ENCODE data around the gene PHYHIPL.

GRCh38 chr10:59276919-59277318 lies 100.5 kb downstream of the PHYHIPL start:
- TF ChIP-seq EZH2 (IDR thresholded peaks at IDR 0.05) (no peak), POLR2AphosphoS5 (IDR thresholded peaks at IDR 0.05; ENCODE audit: borderline replicate concordance, low read depth, low read length) (no peak)

Measured in SK-N-MC (cell line).